Breast epithelium (tissue), 3 donors: Measurements from ENCODE around the gene MOB3A.

ENCODE experiments used
- POLR2A ChIP-seq: fragments of 450-650 bp; IDR thresholded peaks from one replicate; pipeline ENCODE4 v1.6.1; 2016; ENCODE audit warnings: antibody characterized with exemption, mild to moderate bottlenecking, moderate library complexity
- POLR2AphosphoS5 ChIP-seq, 3 donors: sonication (generic); formaldehyde crosslinking; IDR thresholded peaks; one replicate each; pipeline ENCODE4 v1.6.1; 2017; ENCODE audit warnings: antibody characterized with exemption in 3 of 3
- TF ChIP-seq, protein P1 (sequence below), 3 donors: fragments of 450-650 bp; IDR thresholded peaks; one replicate each; pipeline ENCODE4 v1.5.1; 2016 to 2017; ENCODE audit warnings: antibody characterized with exemption in 3 of 3, mild to moderate bottlenecking in 3 of 3, moderate library complexity in 3 of 3

DNA sequence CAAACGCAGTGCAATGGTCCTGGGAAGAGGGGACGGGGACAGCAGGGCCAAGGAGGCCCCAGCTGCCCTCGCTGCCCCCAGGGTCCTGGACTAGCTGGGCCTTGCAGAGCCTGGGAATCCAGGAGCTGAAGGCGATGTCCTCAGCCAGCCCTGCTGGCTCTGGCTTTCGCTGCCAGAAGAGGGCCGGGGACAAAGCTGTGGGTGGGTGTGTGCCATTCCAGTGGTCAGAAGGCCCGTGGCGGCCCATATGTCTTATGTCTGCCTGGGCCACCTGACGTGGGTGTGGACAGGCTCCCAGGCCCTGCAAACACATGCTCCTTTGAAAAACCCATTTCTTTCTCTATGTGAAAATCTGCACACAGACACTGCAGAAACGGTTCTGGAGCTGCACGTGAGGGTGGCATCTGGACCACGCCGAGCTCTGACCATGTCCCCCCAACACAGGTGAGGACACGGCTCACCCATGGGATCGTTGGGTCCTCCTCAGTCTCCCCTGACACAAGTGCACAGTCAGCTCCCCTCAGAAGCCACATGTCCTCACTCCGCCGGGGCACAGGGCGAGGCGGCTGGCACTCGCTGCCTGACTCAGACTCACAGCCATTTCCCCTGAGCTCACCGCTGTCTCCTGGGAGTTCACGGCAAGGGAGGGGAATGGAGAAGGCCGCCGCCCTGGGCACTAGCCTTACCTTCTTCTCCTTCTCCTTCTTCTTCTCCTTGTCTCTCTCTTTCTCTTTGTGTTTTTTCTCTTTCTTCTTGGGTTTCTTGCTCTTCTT, 17.5 kb upstream of the MOB3A start:
- TF ChIP-seq POLR2A = no peak
- TF ChIP-seq, protein P1, sequence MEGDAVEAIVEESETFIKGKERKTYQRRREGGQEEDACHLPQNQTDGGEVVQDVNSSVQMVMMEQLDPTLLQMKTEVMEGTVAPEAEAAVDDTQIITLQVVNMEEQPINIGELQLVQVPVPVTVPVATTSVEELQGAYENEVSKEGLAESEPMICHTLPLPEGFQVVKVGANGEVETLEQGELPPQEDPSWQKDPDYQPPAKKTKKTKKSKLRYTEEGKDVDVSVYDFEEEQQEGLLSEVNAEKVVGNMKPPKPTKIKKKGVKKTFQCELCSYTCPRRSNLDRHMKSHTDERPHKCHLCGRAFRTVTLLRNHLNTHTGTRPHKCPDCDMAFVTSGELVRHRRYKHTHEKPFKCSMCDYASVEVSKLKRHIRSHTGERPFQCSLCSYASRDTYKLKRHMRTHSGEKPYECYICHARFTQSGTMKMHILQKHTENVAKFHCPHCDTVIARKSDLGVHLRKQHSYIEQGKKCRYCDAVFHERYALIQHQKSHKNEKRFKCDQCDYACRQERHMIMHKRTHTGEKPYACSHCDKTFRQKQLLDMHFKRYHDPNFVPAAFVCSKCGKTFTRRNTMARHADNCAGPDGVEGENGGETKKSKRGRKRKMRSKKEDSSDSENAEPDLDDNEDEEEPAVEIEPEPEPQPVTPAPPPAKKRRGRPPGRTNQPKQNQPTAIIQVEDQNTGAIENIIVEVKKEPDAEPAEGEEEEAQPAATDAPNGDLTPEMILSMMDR (IDR thresholded peaks at IDR 0.05) = no peak
- TF ChIP-seq POLR2AphosphoS5 (IDR thresholded peaks at IDR 0.05) = no peak
